A673 (cell line): Measurements from ENCODE around the gene CMC2. TPM values are rescaled to one million over a fixed set of nuclear protein-coding genes. Genes with fewer than 3 reads are reported as not detected.

Experiments used
- BruUV-seq: library from RNA; stranded (reverse); fragments of 400-500 nt; replicated peaks from 2 replicates; lab custom pipeline; 2021; lab: Mats Ljungman, UMichigan
- CTCF ChIA-PET: fragments of 300-600 bp; sonication (Branson Sonifier 250); formaldehyde crosslinking; loops from one replicate; lab custom pipeline; 2022; ENCODE audit warnings: antibody characterized with exemption; lab: Charles Lee
- POLR2A ChIA-PET: fragments of 300-600 bp; sonication (Branson Sonifier 250); formaldehyde crosslinking; loops from one replicate; lab custom pipeline; 2022; ENCODE audit warnings: antibody characterized with exemption; ENCODE audit not compliant: low non-redundant PET; lab: Charles Lee
- DNase-seq: peaks from one replicate; pipeline ENCODE4 v3.0.0-alpha.2; 2015; ENCODE audit warnings: low spot score
- H3K27ac ChIP-seq: fragments of 200-600 bp; sonication (generic); 2 replicates; pipeline ENCODE4 v1.5.1; 2016; ENCODE audit warnings: mixed run types, low read depth, mild to moderate bottlenecking, mixed read lengths, antibody characterized with exemption, low read length; ENCODE audit not compliant: poor library complexity, severe bottlenecking
- H3K27me3 ChIP-seq: fragments of 200-600 bp; sonication (generic); replicated peaks from 2 replicates; pipeline ENCODE4 v1.6.1; 2017; ENCODE audit warnings: mixed run types, low read depth, mild to moderate bottlenecking, mixed read lengths, antibody characterized with exemption, low read length; ENCODE audit not compliant: insufficient read depth, poor library complexity
- H3K36me3 ChIP-seq: fragments of 200-600 bp; sonication (generic); 2 replicates; pipeline ENCODE4 v1.6.1; 2016; ENCODE audit warnings: mixed run types, mild to moderate bottlenecking, mixed read lengths, antibody characterized with exemption, low read length; ENCODE audit not compliant: insufficient read depth, poor library complexity, severe bottlenecking
- H3K4me1 ChIP-seq: fragments of 200-600 bp; sonication (generic); 2 replicates; pipeline ENCODE4 v1.6.1; 2017; ENCODE audit warnings: mixed run types, mild to moderate bottlenecking, mixed read lengths, antibody characterized with exemption, low read length; ENCODE audit not compliant: insufficient read depth, poor library complexity, severe bottlenecking
- H3K4me3 ChIP-seq: fragments of 200-600 bp; sonication (generic); 2 replicates; pipeline ENCODE4 v1.5.1; 2016; ENCODE audit warnings: low read depth, mixed run types, mild to moderate bottlenecking, mixed read lengths, low read length; ENCODE audit not compliant: poor library complexity, severe bottlenecking
- H3K9me3 ChIP-seq: fragments of 200-600 bp; sonication (generic); 2 replicates; pipeline ENCODE4 v1.6.1; 2016; ENCODE audit warnings: mixed run types, low read depth, mild to moderate bottlenecking, mixed read lengths, antibody characterized with exemption, low read length; ENCODE audit not compliant: poor library complexity, severe bottlenecking
- EZH2 ChIP-seq: fragments of 200-600 bp; sonication (generic); IDR thresholded peaks from 2 replicates; pipeline ENCODE4 v1.6.1; 2017; ENCODE audit warnings: borderline replicate concordance, low read depth, mild to moderate bottlenecking, mixed read lengths, antibody characterized with exemption, low read length; ENCODE audit not compliant: poor library complexity, severe bottlenecking
- intact Hi-C: fragments of 100-400 bp; cut with micrococcal nuclease; formaldehyde crosslinking; loops from one replicate; pipeline ENCODE4 v1.10.0; 2022; ENCODE audit not compliant: unreplicated experiment
- total RNA-seq: library from RNA; stranded (reverse); gene quantifications from 2 replicates; pipeline ENCODE4 v1.2.3, GENCODE V29; 2021
- TF ChIP-seq, protein P1 (sequence below): fragments of 300-800, 200-600 bp; sonication (generic); conservative IDR thresholded peaks from 2 replicates; pipeline ENCODE4 v1.5.1; 2017; ENCODE audit warnings: low read depth, mild to moderate bottlenecking, antibody characterized with exemption, low read length, moderate library complexity, mixed read lengths

The CMC2 gene
- total RNA-seq, 1 experiment from 2014 or later: 129 TPM

DNA sequence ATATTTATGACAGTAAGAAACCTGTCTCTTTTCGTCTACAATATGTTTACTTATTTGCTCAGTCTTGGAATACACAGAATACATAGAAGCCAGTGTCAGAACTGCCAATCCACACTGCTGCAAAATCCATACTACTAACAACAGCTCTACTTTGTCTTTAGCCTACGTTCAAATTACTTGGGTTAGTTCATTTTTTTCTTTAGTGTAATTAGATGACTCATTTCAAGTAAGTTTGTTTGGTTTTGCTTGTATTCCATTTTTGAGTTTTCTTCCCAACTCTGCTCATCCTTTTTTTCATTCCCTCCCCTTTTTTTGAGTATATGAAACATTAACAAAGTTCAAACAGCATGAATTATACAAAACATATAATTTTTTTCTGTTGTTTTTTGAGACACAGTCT lies 16.9 kb downstream of the CMC2 start:
- DNase-seq: no peak
- H3K27me3 ChIP-seq: no peaks in the 10 kb centered on the region
- no peak overlapping the region for H3K4me3 ChIP-seq
- no TSS peak for BruUV-seq
- no peak overlapping the region for H3K27ac ChIP-seq
- H3K4me1 ChIP-seq: peaks cover 21% of the 10 kb centered on the region
- ChIA-PET POLR2A (no interaction called here), CTCF (no interaction called here)
- intact Hi-C loops: no loop called here
- H3K9me3 ChIP-seq: no peaks in the 10 kb centered on the region
- no peaks in the 10 kb centered on the region for H3K36me3 ChIP-seq
- no peak for TF ChIP-seq EZH2
- TF ChIP-seq, protein P1, sequence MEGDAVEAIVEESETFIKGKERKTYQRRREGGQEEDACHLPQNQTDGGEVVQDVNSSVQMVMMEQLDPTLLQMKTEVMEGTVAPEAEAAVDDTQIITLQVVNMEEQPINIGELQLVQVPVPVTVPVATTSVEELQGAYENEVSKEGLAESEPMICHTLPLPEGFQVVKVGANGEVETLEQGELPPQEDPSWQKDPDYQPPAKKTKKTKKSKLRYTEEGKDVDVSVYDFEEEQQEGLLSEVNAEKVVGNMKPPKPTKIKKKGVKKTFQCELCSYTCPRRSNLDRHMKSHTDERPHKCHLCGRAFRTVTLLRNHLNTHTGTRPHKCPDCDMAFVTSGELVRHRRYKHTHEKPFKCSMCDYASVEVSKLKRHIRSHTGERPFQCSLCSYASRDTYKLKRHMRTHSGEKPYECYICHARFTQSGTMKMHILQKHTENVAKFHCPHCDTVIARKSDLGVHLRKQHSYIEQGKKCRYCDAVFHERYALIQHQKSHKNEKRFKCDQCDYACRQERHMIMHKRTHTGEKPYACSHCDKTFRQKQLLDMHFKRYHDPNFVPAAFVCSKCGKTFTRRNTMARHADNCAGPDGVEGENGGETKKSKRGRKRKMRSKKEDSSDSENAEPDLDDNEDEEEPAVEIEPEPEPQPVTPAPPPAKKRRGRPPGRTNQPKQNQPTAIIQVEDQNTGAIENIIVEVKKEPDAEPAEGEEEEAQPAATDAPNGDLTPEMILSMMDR: no peak

DNA sequence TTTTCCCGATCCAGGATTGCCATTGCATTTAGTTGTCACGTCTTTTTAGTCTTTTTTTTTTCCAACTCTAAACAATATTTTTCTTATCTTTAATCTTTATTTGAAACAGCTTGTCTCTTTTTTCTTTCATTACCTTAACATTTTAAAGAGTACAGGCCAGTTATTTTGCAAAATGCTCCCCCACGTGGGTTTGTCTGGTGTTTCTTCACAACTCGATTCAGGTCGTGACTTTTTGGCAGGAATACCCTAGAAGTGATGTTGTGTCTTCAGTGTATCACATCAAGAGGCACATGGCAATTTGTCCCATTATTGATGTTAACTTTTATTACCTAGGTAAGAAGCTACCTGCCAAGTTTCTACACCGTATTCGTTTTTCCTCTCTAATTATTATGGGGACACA lies 17.9 kb downstream of the CMC2 start:
- TF ChIP-seq, protein P1: no peak
- TF ChIP-seq EZH2: no peak
- Histone ChIP-seq H3K27ac (no peak overlapping the region), H3K27me3 (no peaks in the 10 kb centered on the region), H3K9me3 (no peaks in the 10 kb centered on the region), H3K36me3 (no peaks in the 10 kb centered on the region), H3K4me1 (peaks cover 15% of the 10 kb centered on the region), H3K4me3 (no peak overlapping the region)
- intact Hi-C loops: no loop called here
- ChIA-PET POLR2A (no interaction called here), CTCF (no interaction called here)
- no TSS peak for BruUV-seq
- DNase-seq: no peak

DNA sequence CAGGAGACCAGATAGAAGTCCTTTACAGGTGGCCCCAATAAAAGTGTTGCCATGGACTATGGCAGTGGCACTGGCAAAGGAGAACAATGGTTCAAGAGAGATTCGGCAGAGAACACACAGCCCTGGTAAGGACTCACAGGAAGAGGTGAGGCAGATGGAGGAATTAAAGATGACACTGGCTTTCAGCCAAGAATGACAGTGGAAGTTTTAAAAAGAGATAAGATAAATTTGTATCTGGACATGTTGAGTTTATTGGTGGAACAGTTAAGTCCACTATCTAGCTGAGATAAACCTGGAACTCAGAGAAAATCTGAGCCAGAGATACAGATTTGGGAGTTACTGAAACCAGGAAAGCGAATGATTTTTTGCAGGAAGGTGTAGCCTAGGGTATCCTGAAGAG lies 20.1 kb downstream of the CMC2 start:
- DNase-seq: no peak
- no TSS peak for BruUV-seq
- H3K36me3 ChIP-seq: no peaks in the 10 kb centered on the region
- POLR2A ChIA-PET: no interaction called here
- no peaks in the 10 kb centered on the region for H3K27me3 ChIP-seq
- intact Hi-C loops: no loop called here
- H3K4me1 ChIP-seq: peaks cover 5% of the 10 kb centered on the region
- TF ChIP-seq, protein P1: no peak
- no peak for TF ChIP-seq EZH2
- CTCF ChIA-PET: interaction anchor here (0.8 kb wide), 1 partner anchor 12 kb away, joined by 6 read pairs; no protein-coding TSS in a partner anchor
- H3K27ac ChIP-seq: no peak overlapping the region
- H3K9me3 ChIP-seq: no peaks in the 10 kb centered on the region
- no peak overlapping the region for H3K4me3 ChIP-seq
